Uterus (tissue), 4 donors: ENCODE results near the gene KIT. TPM values are rescaled to one million over a fixed set of nuclear protein-coding genes. Genes with fewer than 3 reads are reported as not detected.

Experiments used
- DNase-seq, 2 donors: peaks; one replicate each; pipeline ENCODE4 v3.0.0-alpha.2; 2019 to 2020
- H3K27ac ChIP-seq, 2 donors: fragments of 200-600 bp; sonication (generic); 1 replicate in 1 of 2; 2 replicates in 1 of 2; pipeline ENCODE4 v1.5.1; 2016 to 2018
- H3K27me3 ChIP-seq, 2 donors: fragments of 200-600 bp; sonication (generic); one replicate each; pipeline ENCODE4 v1.5.1; 2018 to 2019; ENCODE audit warnings: control low read depth in 1 of 2
- H3K36me3 ChIP-seq, 2 donors: fragments of 200-600 bp; sonication (generic); one replicate each; pipeline ENCODE4 v1.5.1; 2019; ENCODE audit warnings: control low read depth in 1 of 2
- H3K4me1 ChIP-seq, 2 donors: fragments of 200-600 bp; sonication (generic); one replicate each; pipeline ENCODE4 v1.5.1; 2018 to 2019; ENCODE audit warnings: control low read depth in 1 of 2
- H3K4me3 ChIP-seq, 2 donors: fragments of 200-600 bp; sonication (generic); 1 replicate in 1 of 2; 2 replicates in 1 of 2; pipeline ENCODE4 v1.5.1; 2018 to 2019; ENCODE audit warnings: mild to moderate bottlenecking in 1 of 2
- H3K9me3 ChIP-seq, 2 donors: fragments of 200-600 bp; sonication (generic); one replicate each; pipeline ENCODE4 v1.5.1; 2019; ENCODE audit warnings: control low read depth in 1 of 2
- POLR2A ChIP-seq, 2 donors: fragments of 450-650 bp; IDR thresholded peaks; one replicate each; pipeline ENCODE4 v1.6.1; 2016; ENCODE audit warnings: antibody characterized with exemption in 2 of 2, mild to moderate bottlenecking in 1 of 2, moderate library complexity in 1 of 2
- intact Hi-C: fragments of 100-400 bp; cut with DNase I; formaldehyde crosslinking; loops from one replicate; pipeline ENCODE4 v1.15.1; 2023; ENCODE audit warnings: low total_unique reads
- total RNA-seq, 4 donors: library from RNA; depleted of rRNA in 3 of 4; stranded (reverse); fragments of >200 nt in 3 of 4; gene quantifications; one replicate each; pipeline versions ENCODE4 v1.1.0 to v1.2.4, GENCODE V29; 2014 to 2023
- TF ChIP-seq, protein P1 (sequence below), 4 experiments: fragments of 200-600 bp in 2 of 4; fragments of 450-650 bp in 2 of 4; sonication (generic) in 2 of 4; IDR thresholded peaks; one replicate each; pipeline ENCODE4 v1.5.1; 2016 to 2019; ENCODE audit warnings: antibody characterized with exemption in 4 of 4, mild to moderate bottlenecking in 2 of 4, moderate library complexity in 1 of 4
- donor health status: DM: yes; HTN: yes; CAD: no.

The KIT gene
- total RNA-seq, 4 donors from 2014 or later, result 6.4 to 69.9 (median 40.3) TPM

DNA sequence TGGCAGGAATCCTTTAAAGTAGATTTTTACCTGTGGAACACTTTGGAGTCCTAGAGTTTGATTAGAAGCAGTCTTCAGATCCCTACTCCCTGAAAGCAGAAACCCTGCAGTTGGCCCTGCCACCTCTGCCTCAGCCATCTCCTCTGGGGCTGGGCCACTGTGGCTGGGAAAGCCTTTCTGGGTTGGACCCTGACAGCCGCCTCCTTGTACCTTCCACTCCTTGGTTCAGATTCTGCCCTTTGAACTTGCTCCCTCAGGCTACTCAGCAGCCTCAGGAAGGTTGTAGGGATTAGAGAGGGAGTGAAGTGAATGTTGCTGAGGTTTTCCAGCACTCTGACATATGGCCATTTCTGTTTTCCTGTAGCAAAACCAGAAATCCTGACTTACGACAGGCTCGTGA lies 65.5 kb downstream of the KIT start:
- H3K4me3 ChIP-seq, result no peak overlapping the region
- intact Hi-C loops, result no loop called here
- H3K36me3 ChIP-seq, result no peaks in the 10 kb centered on the region
- no peak for DNase-seq
- no peak for TF ChIP-seq POLR2A (IDR thresholded peaks at IDR 0.05)
- TF ChIP-seq, protein P1, sequence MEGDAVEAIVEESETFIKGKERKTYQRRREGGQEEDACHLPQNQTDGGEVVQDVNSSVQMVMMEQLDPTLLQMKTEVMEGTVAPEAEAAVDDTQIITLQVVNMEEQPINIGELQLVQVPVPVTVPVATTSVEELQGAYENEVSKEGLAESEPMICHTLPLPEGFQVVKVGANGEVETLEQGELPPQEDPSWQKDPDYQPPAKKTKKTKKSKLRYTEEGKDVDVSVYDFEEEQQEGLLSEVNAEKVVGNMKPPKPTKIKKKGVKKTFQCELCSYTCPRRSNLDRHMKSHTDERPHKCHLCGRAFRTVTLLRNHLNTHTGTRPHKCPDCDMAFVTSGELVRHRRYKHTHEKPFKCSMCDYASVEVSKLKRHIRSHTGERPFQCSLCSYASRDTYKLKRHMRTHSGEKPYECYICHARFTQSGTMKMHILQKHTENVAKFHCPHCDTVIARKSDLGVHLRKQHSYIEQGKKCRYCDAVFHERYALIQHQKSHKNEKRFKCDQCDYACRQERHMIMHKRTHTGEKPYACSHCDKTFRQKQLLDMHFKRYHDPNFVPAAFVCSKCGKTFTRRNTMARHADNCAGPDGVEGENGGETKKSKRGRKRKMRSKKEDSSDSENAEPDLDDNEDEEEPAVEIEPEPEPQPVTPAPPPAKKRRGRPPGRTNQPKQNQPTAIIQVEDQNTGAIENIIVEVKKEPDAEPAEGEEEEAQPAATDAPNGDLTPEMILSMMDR (IDR thresholded peaks at IDR 0.05), result no peak
- H3K27me3 ChIP-seq, result no peaks in the 10 kb centered on the region
- H3K9me3 ChIP-seq, result no peaks in the 10 kb centered on the region
- H3K27ac ChIP-seq, result no peak overlapping the region
- no peaks in the 10 kb centered on the region for H3K4me1 ChIP-seq

DNA sequence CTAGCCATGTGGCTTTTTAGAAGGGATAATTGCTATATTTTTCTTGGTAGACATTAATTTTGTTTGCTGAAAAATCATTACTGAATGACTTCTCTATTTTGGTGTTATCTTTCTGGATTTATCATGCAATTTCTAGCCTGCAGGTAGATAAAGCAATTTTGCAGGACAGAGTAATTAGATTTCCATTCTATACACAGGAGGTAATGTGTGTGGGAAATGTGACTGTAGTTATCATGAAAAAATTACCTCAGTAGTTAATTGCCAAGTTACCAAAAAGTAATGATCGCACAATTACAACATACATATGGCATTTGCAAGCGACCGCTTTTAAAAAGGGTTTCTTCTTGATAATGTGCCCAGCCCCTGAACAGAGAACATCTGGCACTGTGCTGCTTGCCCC lies 66.1 kb downstream of the KIT start:
- intact Hi-C loops, result no loop called here

DNA sequence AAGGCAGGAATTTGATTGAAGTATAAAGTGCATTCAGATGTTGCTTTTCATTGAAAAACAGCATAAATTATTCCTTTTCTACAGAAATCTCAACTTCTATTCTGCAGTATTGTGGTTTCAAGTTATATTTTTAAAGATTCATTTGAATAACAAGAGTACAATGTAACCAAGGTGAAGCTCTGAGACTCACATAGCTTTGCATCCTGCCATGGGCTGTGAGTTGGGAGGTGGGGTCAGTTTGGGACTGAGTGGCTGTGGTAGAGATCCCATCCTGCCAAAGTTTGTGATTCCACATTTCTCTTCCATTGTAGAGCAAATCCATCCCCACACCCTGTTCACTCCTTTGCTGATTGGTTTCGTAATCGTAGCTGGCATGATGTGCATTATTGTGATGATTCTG lies 69.2 kb downstream of the KIT start:
- DNase-seq, result no peak
- Histone ChIP-seq H3K27ac (no peak overlapping the region), H3K9me3 (no peaks in the 10 kb centered on the region), H3K4me3 (no peak overlapping the region), H3K4me1 (no peaks in the 10 kb centered on the region), H3K36me3 (no peaks in the 10 kb centered on the region), H3K27me3 (no peaks in the 10 kb centered on the region)
- intact Hi-C loops, result no loop called here
- TF ChIP-seq POLR2A (IDR thresholded peaks at IDR 0.05), result no peak

More for the DNA sequence above, 66.1 kb downstream of the KIT start:
- Histone ChIP-seq H3K27me3 (no peaks in the 10 kb centered on the region), H3K36me3 (no peaks in the 10 kb centered on the region), H3K4me1 (no peaks in the 10 kb centered on the region), H3K4me3 (no peak overlapping the region), H3K27ac (no peak overlapping the region), H3K9me3 (no peaks in the 10 kb centered on the region)
- TF ChIP-seq POLR2A (IDR thresholded peaks at IDR 0.05), result no peak
- TF ChIP-seq, protein P1 (IDR thresholded peaks at IDR 0.05), result no peak
- DNase-seq, result no peak

DNA sequence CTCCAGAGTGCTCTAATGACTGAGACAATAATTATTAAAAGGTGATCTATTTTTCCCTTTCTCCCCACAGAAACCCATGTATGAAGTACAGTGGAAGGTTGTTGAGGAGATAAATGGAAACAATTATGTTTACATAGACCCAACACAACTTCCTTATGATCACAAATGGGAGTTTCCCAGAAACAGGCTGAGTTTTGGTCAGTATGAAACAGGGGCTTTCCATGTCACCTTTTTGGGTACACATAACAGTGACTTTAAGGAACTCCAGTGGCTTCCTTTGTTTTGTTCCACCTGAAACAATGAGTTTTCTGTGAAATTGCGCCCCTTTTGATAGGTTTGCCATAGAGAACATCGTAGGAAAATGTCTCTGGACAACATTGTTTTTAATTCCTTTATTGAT lies 69.6 kb downstream of the KIT start:
- DNase-seq, result no peak
- Histone ChIP-seq H3K27ac (no peak overlapping the region), H3K36me3 (no peaks in the 10 kb centered on the region), H3K4me3 (no peak overlapping the region), H3K4me1 (no peaks in the 10 kb centered on the region), H3K9me3 (no peaks in the 10 kb centered on the region), H3K27me3 (no peaks in the 10 kb centered on the region)
- intact Hi-C loops, result no loop called here
- TF ChIP-seq, protein P1 (IDR thresholded peaks at IDR 0.05), result no peak
- TF ChIP-seq POLR2A (IDR thresholded peaks at IDR 0.05), result no peak

DNA sequence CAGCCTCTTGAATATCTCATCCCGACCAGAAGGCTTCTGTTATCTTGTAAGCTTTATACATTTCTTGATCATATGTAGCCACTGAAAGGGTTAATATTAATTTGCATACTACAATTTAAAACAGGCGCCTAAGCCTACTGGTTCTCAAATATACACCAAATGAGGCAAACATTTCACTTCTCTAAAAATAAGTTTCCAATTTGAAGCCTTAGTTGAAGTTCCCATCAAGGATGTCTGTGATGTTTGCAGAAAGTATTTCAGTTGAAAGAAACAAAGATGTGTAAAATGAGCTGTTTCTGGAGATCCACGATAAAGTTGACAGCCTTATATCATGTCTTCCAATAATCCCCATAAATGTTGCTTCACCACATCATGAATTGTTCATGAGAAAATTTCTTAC lies 70.6 kb downstream of the KIT start:
- TF ChIP-seq, protein P1 (IDR thresholded peaks at IDR 0.05), result no peak
- no peak for TF ChIP-seq POLR2A (IDR thresholded peaks at IDR 0.05)
- no peak for DNase-seq

DNA sequence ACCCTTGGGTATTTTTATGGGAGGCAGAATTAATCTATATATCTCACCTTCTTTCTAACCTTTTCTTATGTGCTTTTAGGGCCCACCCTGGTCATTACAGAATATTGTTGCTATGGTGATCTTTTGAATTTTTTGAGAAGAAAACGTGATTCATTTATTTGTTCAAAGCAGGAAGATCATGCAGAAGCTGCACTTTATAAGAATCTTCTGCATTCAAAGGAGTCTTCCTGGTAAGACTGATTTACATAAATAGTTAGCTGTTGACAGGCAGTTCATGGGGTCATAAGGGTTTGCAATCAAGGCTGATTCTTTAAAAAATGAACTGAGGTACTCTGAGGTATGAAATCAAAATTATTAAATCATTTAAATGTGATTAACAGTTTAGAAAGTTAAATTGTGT lies 71.5 kb downstream of the KIT start:
- intact Hi-C loops, result no loop called here
- Histone ChIP-seq H3K4me3 (no peak overlapping the region), H3K9me3 (no peaks in the 10 kb centered on the region), H3K27me3 (no peaks in the 10 kb centered on the region), H3K4me1 (no peaks in the 10 kb centered on the region), H3K27ac (no peak overlapping the region), H3K36me3 (no peaks in the 10 kb centered on the region)
- TF ChIP-seq, protein P1 (IDR thresholded peaks at IDR 0.05), result no peak
- TF ChIP-seq POLR2A (IDR thresholded peaks at IDR 0.05), result no peak
- DNase-seq, result no peak

More for the DNA sequence above, 70.6 kb downstream of the KIT start:
- Histone ChIP-seq H3K27me3 (no peaks in the 10 kb centered on the region), H3K27ac (no peak overlapping the region), H3K9me3 (no peaks in the 10 kb centered on the region), H3K4me1 (no peaks in the 10 kb centered on the region), H3K4me3 (no peak overlapping the region), H3K36me3 (no peaks in the 10 kb centered on the region)
- intact Hi-C loops, result no loop called here
